HG02840 (cell line): Measurements from ENCODE around the gene CDH4.
"Not testable (repeated sequence)": the region's sequence is repeated elsewhere in the genome, so short reads cannot be mapped to it uniquely, and the experiment has no call there.

Experiments used
- ATAC-seq: cut with Tn5 transposase; IDR thresholded peaks from one replicate; pipeline ENCODE4 v1.9.1; 2021; ENCODE audit warnings: mild to moderate bottlenecking, moderate library complexity, moderate number of reproducible peaks; ENCODE audit not compliant: unreplicated experiment, low FRiP score

The CDH4 gene

GRCh38 chr20:61964675-61965605, 712.9 kb downstream of the CDH4 start:
- ATAC-seq: no peak

GRCh38 chr20:61965606-61966491, 713.8 kb downstream of the CDH4 start:
- ATAC-seq: no peak

- no peak for ATAC-seq
Observed at GRCh38 chr20:61966492-61967244, 714.6 kb downstream of the CDH4 start.

GRCh38 chr20:61967300-61967699, 715.2 kb downstream of the CDH4 start:
- ATAC-seq: no peak

GRCh38 chr20:61968036-61968810, 716.2 kb downstream of the CDH4 start:
- ATAC-seq: no peak

GRCh38 chr20:61968932-61969331, 716.9 kb downstream of the CDH4 start:
- ATAC-seq: no peak

GRCh38 chr20:61969806-61970205, 717.7 kb downstream of the CDH4 start:
- no peak for ATAC-seq

GRCh38 chr20:61970357-61970756, 718.3 kb downstream of the CDH4 start:
- ATAC-seq: no peak

- ATAC-seq: not testable (repeated sequence)
Observed at GRCh38 chr20:61971595-61971994, 719.5 kb downstream of the CDH4 start.

- ATAC-seq: no peak
Observed at GRCh38 chr20:61972636-61973508, 720.8 kb downstream of the CDH4 start.

- no peak for ATAC-seq
Observed at GRCh38 chr20:61973515-61974356, 721.7 kb downstream of the CDH4 start.

- ATAC-seq: no peak
Observed at GRCh38 chr20:61974357-61974665, 722.2 kb downstream of the CDH4 start.

GRCh38 chr20:61975407-61976129, 723.5 kb downstream of the CDH4 start:
- ATAC-seq: no peak

- no peak for ATAC-seq
Observed at GRCh38 chr20:61976263-61976643, 724.2 kb downstream of the CDH4 start.

- ATAC-seq: no peak
Observed at GRCh38 chr20:61976644-61977418, 724.8 kb downstream of the CDH4 start.

GRCh38 chr20:61977419-61977786, 725.3 kb downstream of the CDH4 start:
- no peak for ATAC-seq

GRCh38 chr20:61978491-61978890, 726.4 kb downstream of the CDH4 start:
- ATAC-seq: no peak
